Heart left ventricle (tissue), 13 donors: ENCODE measurements around the gene ZFR2.

Experiments used
- CTCF ChIP-seq, 12 donors: fragments of 200-600 bp; sonication (generic) in 4 of 12; IDR thresholded peaks; one replicate each; pipeline versions ENCODE4 v1.5.0 to v1.8.0; 2018 to 2022; ENCODE audit warnings: antibody characterized with exemption in 12 of 12, mild to moderate bottlenecking in 5 of 12
- POLR2A ChIP-seq, 2 donors: fragments of 450-650 bp; IDR thresholded peaks; one replicate each; pipeline ENCODE4 v1.6.1; 2017; ENCODE audit warnings: antibody characterized with exemption in 2 of 2, mild to moderate bottlenecking in 2 of 2, moderate library complexity in 2 of 2
- donor health status: ischemic (EF 13 %, LVEDD 7.1; RV severe dilation, severe dysfunction).
- donor health status: DM: no; HTN: yes; CAD: no.
- donor health status: DM: no; HTN: no; CAD: no.
- donor health status: ischemic (EF 25% LVEDD 6.9; RV normal size, moderate dysfunction).
- donor health status: ischemic (EF 25% LVEDD 5.7; RV mildly dilated, moderate dysfunction).
- donor health status: ischemic (EF 35%, LVEDD 5.7; RV mildly dilated, moderate dysfunction).
- donor health status: nonischemic (EF 11% LVEDD 7.7; RV severe dilation, severe dysfunction).
- donor health status: DM: yes; HTN: yes; CAD: no.
- donor health status: PGD.
- donor health status: ischemic (EF 29% LVEDD 5.4; RV normal size, mild dysfunction).
- donor health status: nonischemic (EF 23%, LVEDD 6.1; RV moderate dilation, normal function).

GRCh38 chr19:3827306-3827705, 41.5 kb downstream of the ZFR2 start:
- TF ChIP-seq CTCF (IDR thresholded peaks at IDR 0.05) (no peak), POLR2A (IDR thresholded peaks at IDR 0.05) (no peak)
